WTC11 (cell line): Measurements from ENCODE around the gene CLN3. TPM values are rescaled to one million over a fixed set of nuclear protein-coding genes. Genes with fewer than 3 reads are reported as not detected.

Experiments
- ATAC-seq: fragments of 200-7000 bp; cut with Tn5 transposase; 2 replicates; pipeline ENCODE4 v1.10.0; 2021; ENCODE audit warnings: mild to moderate bottlenecking, moderate library complexity
- CTCF ChIA-PET: fragments of 300-600 bp; sonication (Branson Sonifier 250); formaldehyde crosslinking; loops from one replicate; lab custom pipeline; 2021; ENCODE audit warnings: antibody characterized with exemption; lab: Charles Lee
- POLR2A ChIA-PET: fragments of 350-600 bp; sonication (Branson Sonifier 250); formaldehyde crosslinking; loops from one replicate; lab custom pipeline; 2021; ENCODE audit warnings: antibody characterized with exemption; lab: Charles Lee
- DNase-seq: peaks from one replicate; pipeline ENCODE4 v3.0.0; 2021; ENCODE audit warnings: low spot score
- H3K27ac Mint-ChIP-seq: 2 replicates; pipeline ENCODE4 v1.8.0; 2021; ENCODE audit warnings: mixed read lengths
- H3K27me3 Mint-ChIP-seq: 2 replicates; pipeline ENCODE4 v1.8.0; 2021; ENCODE audit warnings: low read depth, mild to moderate bottlenecking, moderate library complexity, mixed read lengths
- H3K36me3 Mint-ChIP-seq: 2 replicates; pipeline ENCODE4 v1.8.0; 2021; ENCODE audit warnings: mixed read lengths
- H3K4me1 Mint-ChIP-seq: 2 replicates; pipeline ENCODE4 v1.8.0; 2022; ENCODE audit warnings: mixed read lengths
- H3K4me3 Mint-ChIP-seq: 2 replicates; pipeline ENCODE4 v1.8.0; 2021; ENCODE audit warnings: mild to moderate bottlenecking, moderate library complexity, mixed read lengths
- H3K9me3 Mint-ChIP-seq: 2 replicates; pipeline ENCODE4 v1.8.0; 2021; ENCODE audit warnings: mixed read lengths
- ESRRA ChIP-seq: sonication (generic); formaldehyde crosslinking; IDR thresholded peaks from 2 replicates; pipeline ENCODE4 v1.8.1; 2022; ENCODE audit warnings: mild to moderate bottlenecking, missing genetic modification reagents, borderline replicate concordance
- HMGA2 ChIP-seq: fragments of 250-450 bp; sonication (Bioruptor Pico); IDR thresholded peaks from 2 replicates; pipeline ENCODE4 v1.4.0; 2021; ENCODE audit warnings: mild to moderate bottlenecking, moderate library complexity
- RORB ChIP-seq: fragments of 250-450 bp; sonication (Bioruptor Pico); IDR thresholded peaks from 2 replicates; pipeline ENCODE4 v1.9.0; 2021; ENCODE audit warnings: mild to moderate bottlenecking
- SP1 ChIP-seq: sonication (generic); formaldehyde crosslinking; conservative IDR thresholded peaks from 2 replicates; pipeline ENCODE4 v1.8.1; 2022; ENCODE audit warnings: missing genetic modification reagents
- TEAD1 ChIP-seq: sonication (generic); formaldehyde crosslinking; IDR thresholded peaks from 2 replicates; pipeline ENCODE4 v1.8.0; 2022; ENCODE audit warnings: mild to moderate bottlenecking, missing genetic modification reagents
- TEAD4 ChIP-seq: sonication (generic); formaldehyde crosslinking; IDR thresholded peaks from 2 replicates; pipeline ENCODE4 v1.8.0; 2022; ENCODE audit warnings: mild to moderate bottlenecking, missing genetic modification reagents
- ZNF138 ChIP-seq: sonication (generic); formaldehyde crosslinking; conservative IDR thresholded peaks from 2 replicates; pipeline ENCODE4 v1.8.1; 2022; ENCODE audit warnings: mild to moderate bottlenecking, moderate library complexity, missing genetic modification reagents
- ZNF219 ChIP-seq: sonication (generic); formaldehyde crosslinking; IDR thresholded peaks from 2 replicates; pipeline ENCODE4 v1.8.0; 2023; ENCODE audit warnings: missing genetic modification reagents, mild to moderate bottlenecking, borderline replicate concordance
- ZNF232 ChIP-seq: sonication (generic); formaldehyde crosslinking; IDR thresholded peaks from 2 replicates; pipeline ENCODE4 v1.8.0; 2022; ENCODE audit warnings: mild to moderate bottlenecking, missing genetic modification reagents
- ZNF396 ChIP-seq: fragments of 250-450 bp; sonication (Bioruptor Pico); IDR thresholded peaks from 2 replicates; pipeline ENCODE4 v1.8.0; 2021; ENCODE audit warnings: mild to moderate bottlenecking, moderate library complexity, borderline replicate concordance
- ZNF416 ChIP-seq: fragments of 250-450 bp; sonication (Bioruptor Pico); IDR thresholded peaks from 2 replicates; pipeline ENCODE4 v1.9.0; 2021; ENCODE audit warnings: mild to moderate bottlenecking, inconsistent platforms
- ZNF671 ChIP-seq: fragments of 250-450 bp; sonication (Bioruptor Pico); IDR thresholded peaks from 2 replicates; pipeline ENCODE4 v1.8.0; 2021; ENCODE audit warnings: mild to moderate bottlenecking
- total RNA-seq: library from RNA; stranded (reverse); gene quantifications from 3 replicates; pipeline ENCODE4 v1.2.3, GENCODE V29; 2021
- TF ChIP-seq, protein P1 (sequence below): sonication (generic); formaldehyde crosslinking; IDR thresholded peaks from 2 replicates; pipeline ENCODE4 v1.8.0; 2023; ENCODE audit warnings: missing genetic modification reagents, mild to moderate bottlenecking, borderline replicate concordance
- TF ChIP-seq, protein P2 (sequence below): sonication (generic); formaldehyde crosslinking; IDR thresholded peaks from 2 replicates; pipeline ENCODE4 v1.8.1; 2022; ENCODE audit warnings: low read depth, missing genetic modification reagents, borderline replicate concordance
- TF ChIP-seq, protein P3 (sequence below): sonication (generic); formaldehyde crosslinking; conservative IDR thresholded peaks from 2 replicates; pipeline ENCODE4 v1.8.1; 2023; ENCODE audit warnings: mild to moderate bottlenecking, low read depth, missing genetic modification reagents, moderate library complexity
- TF ChIP-seq, protein P4 (sequence below): sonication (generic); formaldehyde crosslinking; IDR thresholded peaks from 2 replicates; pipeline ENCODE4 v1.8.1; 2022; ENCODE audit warnings: missing genetic modification reagents, borderline replicate concordance
- TF ChIP-seq, protein P5 (sequence below): sonication (generic); formaldehyde crosslinking; IDR thresholded peaks from 2 replicates; pipeline ENCODE4 v1.8.1; 2022; ENCODE audit warnings: mild to moderate bottlenecking, moderate library complexity, missing genetic modification reagents

CLN3 gene
- total RNA-seq, 1 experiment from 2014 or later = 23.9 TPM

DNA sequence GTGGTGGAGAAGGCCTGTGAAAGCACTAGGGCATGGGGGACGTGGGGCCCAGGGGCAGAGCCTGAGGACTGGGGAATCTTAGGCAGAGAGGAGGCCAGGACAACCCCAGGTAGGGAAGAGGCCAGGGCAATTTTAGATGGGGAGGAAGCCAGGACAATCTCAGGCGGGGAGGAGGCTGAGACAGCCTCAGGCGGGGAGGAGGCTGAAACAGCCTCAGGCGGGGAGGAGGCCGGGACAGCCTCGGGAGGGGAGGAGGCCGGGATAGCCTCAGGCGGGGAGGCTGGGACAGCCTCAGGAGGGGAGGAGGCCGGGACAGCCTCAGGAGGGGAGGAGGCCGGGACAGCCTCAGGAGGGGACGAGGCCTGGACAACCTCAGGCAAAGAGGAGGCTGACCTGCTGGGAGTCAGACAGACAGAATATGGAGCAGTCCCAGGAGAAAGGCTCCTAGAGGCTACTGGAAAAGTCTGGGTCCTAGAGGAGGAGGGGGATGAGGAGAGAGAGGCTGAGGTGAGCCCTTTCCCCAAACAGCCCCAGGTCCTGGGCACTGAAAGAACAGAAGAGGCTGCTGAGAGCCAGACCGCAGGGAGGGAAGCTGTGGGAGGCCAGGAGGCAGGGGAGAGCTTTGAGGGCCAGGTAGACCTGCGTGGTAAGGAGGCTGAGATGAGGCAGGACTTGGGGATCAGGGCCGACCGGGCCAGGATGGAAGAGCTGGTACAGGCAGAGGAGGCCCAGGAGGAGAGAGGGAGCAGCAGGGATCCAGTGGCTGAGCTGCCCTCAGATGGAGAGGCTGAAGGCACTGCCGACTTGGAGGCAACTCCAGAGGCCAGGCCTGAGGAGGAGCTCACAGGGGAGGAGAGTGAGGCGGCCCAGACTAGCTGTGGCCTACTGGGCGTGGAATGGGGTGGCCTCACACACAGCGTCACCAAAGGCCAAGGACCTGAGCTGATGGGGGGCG lies 4.2 kb upstream of the CLN3 start (continued):
- TF ChIP-seq, protein P1, sequence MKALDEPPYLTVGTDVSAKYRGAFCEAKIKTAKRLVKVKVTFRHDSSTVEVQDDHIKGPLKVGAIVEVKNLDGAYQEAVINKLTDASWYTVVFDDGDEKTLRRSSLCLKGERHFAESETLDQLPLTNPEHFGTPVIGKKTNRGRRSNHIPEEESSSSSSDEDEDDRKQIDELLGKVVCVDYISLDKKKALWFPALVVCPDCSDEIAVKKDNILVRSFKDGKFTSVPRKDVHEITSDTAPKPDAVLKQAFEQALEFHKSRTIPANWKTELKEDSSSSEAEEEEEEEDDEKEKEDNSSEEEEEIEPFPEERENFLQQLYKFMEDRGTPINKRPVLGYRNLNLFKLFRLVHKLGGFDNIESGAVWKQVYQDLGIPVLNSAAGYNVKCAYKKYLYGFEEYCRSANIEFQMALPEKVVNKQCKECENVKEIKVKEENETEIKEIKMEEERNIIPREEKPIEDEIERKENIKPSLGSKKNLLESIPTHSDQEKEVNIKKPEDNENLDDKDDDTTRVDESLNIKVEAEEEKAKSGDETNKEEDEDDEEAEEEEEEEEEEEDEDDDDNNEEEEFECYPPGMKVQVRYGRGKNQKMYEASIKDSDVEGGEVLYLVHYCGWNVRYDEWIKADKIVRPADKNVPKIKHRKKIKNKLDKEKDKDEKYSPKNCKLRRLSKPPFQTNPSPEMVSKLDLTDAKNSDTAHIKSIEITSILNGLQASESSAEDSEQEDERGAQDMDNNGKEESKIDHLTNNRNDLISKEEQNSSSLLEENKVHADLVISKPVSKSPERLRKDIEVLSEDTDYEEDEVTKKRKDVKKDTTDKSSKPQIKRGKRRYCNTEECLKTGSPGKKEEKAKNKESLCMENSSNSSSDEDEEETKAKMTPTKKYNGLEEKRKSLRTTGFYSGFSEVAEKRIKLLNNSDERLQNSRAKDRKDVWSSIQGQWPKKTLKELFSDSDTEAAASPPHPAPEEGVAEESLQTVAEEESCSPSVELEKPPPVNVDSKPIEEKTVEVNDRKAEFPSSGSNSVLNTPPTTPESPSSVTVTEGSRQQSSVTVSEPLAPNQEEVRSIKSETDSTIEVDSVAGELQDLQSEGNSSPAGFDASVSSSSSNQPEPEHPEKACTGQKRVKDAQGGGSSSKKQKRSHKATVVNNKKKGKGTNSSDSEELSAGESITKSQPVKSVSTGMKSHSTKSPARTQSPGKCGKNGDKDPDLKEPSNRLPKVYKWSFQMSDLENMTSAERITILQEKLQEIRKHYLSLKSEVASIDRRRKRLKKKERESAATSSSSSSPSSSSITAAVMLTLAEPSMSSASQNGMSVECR (CRISPR knock-in tag) = no peak
- no peak for TF ChIP-seq TEAD4 (CRISPR knock-in tag)
- TF ChIP-seq, protein P2, sequence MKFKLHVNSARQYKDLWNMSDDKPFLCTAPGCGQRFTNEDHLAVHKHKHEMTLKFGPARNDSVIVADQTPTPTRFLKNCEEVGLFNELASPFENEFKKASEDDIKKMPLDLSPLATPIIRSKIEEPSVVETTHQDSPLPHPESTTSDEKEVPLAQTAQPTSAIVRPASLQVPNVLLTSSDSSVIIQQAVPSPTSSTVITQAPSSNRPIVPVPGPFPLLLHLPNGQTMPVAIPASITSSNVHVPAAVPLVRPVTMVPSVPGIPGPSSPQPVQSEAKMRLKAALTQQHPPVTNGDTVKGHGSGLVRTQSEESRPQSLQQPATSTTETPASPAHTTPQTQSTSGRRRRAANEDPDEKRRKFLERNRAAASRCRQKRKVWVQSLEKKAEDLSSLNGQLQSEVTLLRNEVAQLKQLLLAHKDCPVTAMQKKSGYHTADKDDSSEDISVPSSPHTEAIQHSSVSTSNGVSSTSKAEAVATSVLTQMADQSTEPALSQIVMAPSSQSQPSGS (CRISPR knock-in tag) = no peak
- TF ChIP-seq, protein P3, sequence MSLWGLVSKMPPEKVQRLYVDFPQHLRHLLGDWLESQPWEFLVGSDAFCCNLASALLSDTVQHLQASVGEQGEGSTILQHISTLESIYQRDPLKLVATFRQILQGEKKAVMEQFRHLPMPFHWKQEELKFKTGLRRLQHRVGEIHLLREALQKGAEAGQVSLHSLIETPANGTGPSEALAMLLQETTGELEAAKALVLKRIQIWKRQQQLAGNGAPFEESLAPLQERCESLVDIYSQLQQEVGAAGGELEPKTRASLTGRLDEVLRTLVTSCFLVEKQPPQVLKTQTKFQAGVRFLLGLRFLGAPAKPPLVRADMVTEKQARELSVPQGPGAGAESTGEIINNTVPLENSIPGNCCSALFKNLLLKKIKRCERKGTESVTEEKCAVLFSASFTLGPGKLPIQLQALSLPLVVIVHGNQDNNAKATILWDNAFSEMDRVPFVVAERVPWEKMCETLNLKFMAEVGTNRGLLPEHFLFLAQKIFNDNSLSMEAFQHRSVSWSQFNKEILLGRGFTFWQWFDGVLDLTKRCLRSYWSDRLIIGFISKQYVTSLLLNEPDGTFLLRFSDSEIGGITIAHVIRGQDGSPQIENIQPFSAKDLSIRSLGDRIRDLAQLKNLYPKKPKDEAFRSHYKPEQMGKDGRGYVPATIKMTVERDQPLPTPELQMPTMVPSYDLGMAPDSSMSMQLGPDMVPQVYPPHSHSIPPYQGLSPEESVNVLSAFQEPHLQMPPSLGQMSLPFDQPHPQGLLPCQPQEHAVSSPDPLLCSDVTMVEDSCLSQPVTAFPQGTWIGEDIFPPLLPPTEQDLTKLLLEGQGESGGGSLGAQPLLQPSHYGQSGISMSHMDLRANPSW (CRISPR knock-in tag) = no peak
- TF ChIP-seq, all 79 proteins: peak for 0

DNA sequence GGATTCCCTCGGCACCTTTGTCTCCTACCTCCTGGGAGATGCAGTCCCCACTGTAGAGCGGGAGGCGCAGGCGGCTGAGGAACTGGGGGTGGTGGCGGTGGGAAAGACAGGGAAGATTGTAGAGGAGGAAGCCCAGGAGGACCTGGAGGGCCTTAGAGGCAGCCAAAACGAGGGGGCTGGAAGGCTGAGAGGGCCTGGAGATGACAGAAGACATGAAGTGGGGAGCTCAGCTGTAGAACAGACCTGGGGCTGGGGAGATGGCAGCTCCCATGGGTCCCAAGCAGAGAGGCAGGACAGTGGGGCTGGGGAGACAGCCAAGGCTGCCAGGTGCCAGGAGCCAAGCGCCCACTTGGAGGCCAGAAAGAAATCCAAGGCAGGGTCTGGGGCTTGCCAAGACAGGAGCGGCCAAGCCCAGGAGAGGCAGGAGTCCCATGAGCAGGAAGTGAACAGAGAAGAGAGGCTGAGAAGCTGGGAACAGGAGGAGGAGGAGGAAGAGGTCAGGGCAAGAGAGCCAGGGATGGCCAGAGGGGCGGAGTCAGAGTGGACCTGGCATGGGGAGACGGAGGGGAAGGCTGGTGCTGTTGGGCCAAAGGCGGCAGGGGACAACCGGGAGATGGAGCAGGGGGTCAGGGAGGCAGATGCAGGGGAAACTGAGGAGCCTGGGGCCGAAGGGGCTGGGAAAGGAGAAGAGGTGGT lies 3.4 kb upstream of the CLN3 start:
- Mint-ChIP-seq H3K9me3 (no peaks in the 10 kb centered on the region), H3K36me3 (no peaks in the 10 kb centered on the region), H3K4me3 (no peak overlapping the region), H3K27ac (no peak overlapping the region), H3K4me1 (no peaks in the 10 kb centered on the region), H3K27me3 (peaks cover 20% of the 10 kb centered on the region)
- no peak for ATAC-seq
- DNase-seq = no peak
- ChIA-PET CTCF (interaction anchor here (0.6 kb wide), 1 partner anchor 23 kb away, joined by 4 read pairs; the partner anchor contains the start of gene NPIPB7), POLR2A (no interaction called here)
- no peak for TF ChIP-seq ZNF396

DNA sequence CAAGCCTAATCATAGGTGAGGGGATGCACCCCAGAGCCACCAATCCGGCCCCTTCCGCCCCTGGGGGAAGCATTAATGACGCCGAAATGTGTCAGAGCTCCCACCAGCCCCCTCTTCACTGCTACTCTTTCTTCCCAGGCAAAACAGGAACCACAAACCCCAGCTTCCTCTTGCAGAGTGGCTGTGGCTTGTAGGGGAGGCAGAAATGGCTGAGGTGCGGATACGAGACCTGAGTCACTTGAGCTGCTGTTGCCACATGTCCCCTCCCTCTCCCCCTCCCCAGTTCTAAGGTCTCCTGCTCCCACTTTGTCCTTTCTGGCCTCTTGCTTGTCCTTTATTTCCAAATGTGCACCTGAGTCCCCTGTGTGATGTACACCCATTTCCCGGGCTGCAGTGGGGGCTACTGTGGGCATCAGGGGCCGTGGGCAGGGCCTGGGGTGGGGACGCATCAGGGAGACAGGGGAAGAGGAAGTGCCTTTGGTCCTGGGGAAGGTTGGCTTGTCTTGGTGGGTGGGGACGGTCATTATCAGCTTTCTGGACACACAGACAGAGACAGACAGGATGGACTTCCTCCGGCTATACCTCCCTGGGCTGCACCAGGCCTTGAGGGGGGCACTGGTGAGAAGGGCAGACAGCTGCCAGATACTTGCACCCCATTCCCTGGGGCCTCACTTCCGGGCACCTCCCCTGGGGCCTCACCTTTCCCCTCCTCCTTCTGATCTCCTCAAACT lies 2.4 kb upstream of the CLN3 start, which contains the start of gene APOBR:
Gene APOBR, plus strand, starts transcription at position 523 of the 731 bp plus-strand sequence. Its CDS starts 39 bp downstream, at position 562.
- no peak within 1 kb of the TSS for H3K27ac Mint-ChIP-seq
- no peaks in the 10 kb centered on the region for H3K4me1 Mint-ChIP-seq
- ChIA-PET CTCF (no interaction called here), POLR2A (no interaction called here)
- ATAC-seq (no peak), DNase-seq (no peak)
- H3K36me3 Mint-ChIP-seq = no peaks in the 10 kb centered on the region
- TF ChIP-seq ESRRA (CRISPR knock-in tag) (no peak), ZNF138 (CRISPR knock-in tag) (no peak), ZNF416 (CRISPR knock-in tag) (no peak), TEAD1 (CRISPR knock-in tag) (no peak), ZNF219 (CRISPR knock-in tag) (no peak), SP1 (CRISPR knock-in tag) (no peak), ZNF232 (CRISPR knock-in tag) (no peak), HMGA2 (CRISPR knock-in tag) (no peak), ZNF671 (CRISPR knock-in tag) (no peak), RORB (CRISPR knock-in tag) (no peak)
- TF ChIP-seq, protein P4, sequence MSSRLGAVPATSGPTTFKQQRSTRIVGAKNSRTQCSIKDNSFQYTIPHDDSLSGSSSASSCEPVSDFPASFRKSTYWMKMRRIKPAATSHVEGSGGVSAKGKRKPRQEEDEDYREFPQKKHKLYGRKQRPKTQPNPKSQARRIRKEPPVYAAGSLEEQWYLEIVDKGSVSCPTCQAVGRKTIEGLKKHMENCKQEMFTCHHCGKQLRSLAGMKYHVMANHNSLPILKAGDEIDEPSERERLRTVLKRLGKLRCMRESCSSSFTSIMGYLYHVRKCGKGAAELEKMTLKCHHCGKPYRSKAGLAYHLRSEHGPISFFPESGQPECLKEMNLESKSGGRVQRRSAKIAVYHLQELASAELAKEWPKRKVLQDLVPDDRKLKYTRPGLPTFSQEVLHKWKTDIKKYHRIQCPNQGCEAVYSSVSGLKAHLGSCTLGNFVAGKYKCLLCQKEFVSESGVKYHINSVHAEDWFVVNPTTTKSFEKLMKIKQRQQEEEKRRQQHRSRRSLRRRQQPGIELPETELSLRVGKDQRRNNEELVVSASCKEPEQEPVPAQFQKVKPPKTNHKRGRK = no peak
- TF ChIP-seq, protein P5, sequence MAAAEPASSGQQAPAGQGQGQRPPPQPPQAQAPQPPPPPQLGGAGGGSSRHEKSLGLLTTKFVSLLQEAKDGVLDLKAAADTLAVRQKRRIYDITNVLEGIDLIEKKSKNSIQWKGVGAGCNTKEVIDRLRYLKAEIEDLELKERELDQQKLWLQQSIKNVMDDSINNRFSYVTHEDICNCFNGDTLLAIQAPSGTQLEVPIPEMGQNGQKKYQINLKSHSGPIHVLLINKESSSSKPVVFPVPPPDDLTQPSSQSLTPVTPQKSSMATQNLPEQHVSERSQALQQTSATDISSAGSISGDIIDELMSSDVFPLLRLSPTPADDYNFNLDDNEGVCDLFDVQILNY (CRISPR knock-in tag) = no peak
- peaks cover 20% of the 10 kb centered on the region for H3K27me3 Mint-ChIP-seq
- no peaks in the 10 kb centered on the region for H3K9me3 Mint-ChIP-seq
- no peak within 1 kb of the TSS for H3K4me3 Mint-ChIP-seq
